NCI-H1436 (cell line): ENCODE results near the gene MYLK2.
"Not testable (repeated sequence)": the region's sequence is repeated elsewhere in the genome, so short reads cannot be mapped to it uniquely, and the experiment has no call there.

Source experiments
- DNase-seq: peaks from one replicate; lab custom pipeline; 2025; lab: John Stamatoyannopoulos, UW

The MYLK2 gene

DNA sequence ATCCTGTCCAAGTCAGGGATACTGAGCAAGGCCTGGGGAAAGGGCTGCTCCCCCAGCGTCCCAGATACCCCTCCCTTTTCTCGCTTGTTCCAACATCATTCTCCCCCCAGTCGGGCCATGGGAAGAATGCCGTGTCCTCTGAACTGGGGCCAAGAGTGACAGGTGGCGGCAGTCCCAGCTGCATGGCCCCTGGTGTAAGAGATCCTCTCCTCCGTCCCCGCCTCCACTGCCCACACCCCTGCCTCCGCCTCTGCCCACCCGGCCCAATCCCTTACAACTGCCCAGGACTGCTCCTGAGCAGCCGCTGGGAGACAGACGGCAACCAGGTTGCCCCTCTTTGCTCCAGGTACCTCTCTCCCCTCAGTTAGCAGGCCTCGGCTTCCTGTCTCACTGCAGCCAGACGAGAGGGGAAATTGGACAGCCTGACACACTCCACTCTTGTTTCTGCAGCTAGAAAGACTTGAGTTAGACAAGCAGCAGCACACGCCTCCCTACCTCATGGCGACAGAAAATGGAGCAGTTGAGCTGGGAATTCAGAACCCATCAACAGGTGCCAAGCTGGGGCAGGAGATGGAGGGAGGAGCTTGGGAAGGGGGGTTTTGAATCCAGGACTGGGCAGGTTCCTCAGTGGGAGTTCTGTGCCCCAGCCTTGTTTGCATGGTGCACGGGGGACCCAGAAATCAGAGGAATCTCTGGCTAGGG, at the start of gene MYLK2:
Gene MYLK2, plus strand, starts transcription at position 274 of the 702 bp plus-strand sequence. Its CDS starts 225 bp downstream, at position 499.
- DNase-seq = no peak

DNA sequence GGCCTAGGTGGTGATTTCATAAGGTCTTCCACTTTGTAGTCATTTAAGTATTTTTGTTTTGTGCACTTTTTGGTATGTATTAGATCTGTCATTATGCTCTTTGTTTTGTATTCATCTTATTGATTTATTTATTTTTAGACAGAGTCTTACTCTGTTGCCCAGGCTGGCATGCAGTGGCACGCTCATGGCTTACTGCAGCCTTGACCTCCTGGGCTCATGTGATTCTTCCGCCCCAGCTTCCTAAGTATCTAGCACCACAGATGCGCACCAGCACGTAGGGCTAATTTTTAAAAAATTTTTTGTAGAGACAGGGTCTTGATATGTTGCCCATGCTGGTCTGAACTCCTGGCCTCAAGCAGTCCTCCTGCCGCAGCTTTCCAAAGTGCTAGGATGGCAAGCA, 49.5 kb upstream of the MYLK2 start:
- DNase-seq = no peak

DNA sequence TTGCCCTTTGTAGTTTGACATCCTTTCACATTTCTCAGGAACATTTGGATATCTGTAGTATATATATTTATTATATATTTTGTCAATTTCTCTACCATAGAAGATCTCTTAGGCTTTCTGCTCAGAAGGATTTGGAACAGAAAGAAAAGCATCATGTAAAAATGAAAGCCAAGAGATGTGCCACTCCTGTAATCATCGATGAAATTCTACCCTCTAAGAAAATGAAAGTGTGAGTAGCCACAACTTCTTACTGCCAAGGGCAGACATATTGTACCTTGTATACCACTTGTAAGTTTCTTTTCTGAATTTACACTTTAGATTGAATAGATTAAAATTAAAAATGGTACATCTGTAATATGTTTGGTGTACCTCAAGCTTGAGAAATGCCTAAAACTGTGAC, 48.9 kb upstream of the MYLK2 start:
- DNase-seq = no peak

DNA sequence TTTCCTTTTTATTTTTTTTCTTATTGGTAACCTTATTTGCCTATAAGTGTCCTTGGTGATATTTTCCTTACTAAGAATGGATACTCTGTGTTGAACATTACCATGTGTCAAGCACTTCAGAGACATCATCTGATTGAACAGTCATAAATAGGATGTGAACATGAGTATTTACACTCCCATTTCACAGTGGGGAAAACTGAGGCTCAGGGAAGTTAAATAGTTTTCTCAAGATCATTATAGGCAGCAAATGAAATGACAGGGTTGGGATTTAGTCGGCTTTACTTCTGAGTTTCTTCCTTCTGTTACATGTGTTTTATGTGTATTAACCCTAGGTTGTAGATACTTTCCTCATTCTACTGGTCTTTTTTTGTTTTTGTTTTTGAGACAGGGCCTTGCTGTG, 44.7 kb upstream of the MYLK2 start:
- no peak for DNase-seq

DNA sequence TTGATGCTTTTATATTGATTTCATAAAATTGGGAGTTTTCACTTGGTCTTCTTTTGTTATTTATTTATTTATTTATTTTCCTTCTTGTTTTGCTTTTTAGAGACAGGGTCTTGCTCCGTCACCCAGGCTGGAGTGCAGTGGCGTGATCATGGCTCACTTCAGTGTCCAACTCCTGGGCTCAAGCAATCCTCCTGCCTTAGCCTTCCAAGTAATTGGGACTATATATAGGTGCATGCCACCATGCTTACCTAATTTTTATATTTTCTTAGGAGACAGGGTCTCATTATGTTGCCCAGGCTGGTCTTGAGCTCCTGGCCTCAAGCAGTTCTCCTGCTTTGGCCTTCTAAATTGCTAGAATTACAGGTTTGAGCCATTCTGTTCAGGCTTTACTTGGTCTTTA, 38.3 kb upstream of the MYLK2 start:
- DNase-seq = no peak

DNA sequence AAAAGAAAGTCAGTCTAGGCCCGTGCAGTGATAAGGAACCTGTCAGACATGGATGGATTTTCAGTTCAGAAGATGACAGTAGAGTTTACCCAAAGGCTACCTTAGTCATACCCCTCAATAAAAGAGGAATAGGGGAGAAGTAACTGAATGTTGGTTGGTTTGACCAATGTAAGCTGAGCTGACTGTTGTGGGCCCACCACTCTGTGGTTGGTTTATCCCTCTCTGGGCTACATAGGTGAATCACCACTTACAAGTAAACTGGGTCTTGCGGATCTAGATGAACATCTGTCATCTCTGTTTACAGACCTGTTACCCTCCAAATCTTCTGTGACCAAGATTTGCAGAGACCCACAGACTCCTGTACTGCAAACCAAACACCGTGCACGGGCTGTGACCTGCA, 37.2 kb upstream of the MYLK2 start:
- DNase-seq = no peak

DNA sequence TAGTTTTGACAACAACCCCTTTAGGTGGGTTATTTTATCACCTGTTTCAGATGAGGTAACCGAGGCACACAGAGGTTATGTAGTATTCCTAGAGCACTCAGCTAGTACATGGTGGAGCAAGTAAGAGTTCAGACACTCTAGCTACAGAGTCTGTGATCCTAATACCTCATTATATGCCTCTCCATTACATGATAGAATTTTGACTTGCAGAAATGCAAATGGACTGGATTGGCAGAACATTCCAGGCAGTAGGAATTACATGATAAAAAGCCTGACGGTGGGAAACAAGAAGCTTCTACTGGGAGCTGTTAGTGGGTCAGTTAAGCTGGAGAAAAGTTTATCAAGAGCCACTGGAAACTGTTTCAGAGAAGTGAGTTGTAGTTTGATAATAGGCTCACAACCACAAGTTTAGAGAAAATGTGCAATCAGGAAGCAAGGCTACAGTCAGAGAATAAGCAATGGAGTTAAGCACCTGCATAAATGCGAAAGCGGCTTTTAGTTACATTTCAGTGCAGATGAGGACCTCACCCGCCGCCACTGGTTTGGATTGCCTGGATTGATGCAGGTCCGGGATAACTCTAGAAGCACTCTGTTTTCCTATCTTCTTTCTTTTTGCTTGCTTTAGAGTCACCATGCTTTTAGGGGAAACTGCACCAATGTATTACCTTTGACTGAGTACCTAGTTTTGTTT, 34.7 kb upstream of the MYLK2 start:
- DNase-seq = no peak

DNA sequence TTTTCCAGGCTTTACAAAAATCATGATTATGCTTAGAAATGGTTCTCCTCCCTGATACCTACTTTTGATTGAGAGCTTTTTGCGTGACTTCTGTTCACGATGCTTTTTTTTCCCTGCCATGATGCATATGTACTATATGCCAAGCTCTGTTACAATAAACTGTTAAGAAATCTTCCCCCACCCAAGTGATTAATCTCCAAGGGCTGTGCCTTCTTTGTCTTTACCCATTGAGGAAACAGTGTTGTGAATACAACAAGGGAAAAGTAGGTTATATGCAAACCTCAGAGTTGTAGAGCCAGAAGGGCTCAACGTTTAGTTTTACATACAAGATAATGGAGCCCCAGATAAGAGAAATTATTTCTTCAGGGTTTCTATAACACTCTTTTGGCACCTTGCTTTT, 34.1 kb upstream of the MYLK2 start:
- DNase-seq = no peak

DNA sequence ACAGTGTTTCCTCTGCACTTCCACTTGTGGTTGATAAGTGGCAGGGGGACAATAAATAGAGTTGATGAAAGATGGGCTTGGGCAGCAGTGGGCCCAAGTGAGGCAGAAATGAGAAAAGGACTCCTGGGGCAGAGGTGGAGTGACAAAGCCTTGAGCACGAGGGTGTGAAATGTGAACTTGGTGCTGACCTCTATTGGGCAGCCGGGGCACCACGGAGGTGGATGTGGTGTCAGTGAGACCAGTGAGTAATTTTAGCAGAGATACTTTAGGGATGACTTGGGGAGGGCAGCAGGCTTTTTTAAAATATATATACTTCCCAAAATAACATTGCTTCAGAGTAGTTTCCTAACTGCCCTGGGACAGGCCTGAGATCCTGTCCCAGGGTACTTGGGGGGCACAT, 30.6 kb upstream of the MYLK2 start:
- no peak for DNase-seq

DNA sequence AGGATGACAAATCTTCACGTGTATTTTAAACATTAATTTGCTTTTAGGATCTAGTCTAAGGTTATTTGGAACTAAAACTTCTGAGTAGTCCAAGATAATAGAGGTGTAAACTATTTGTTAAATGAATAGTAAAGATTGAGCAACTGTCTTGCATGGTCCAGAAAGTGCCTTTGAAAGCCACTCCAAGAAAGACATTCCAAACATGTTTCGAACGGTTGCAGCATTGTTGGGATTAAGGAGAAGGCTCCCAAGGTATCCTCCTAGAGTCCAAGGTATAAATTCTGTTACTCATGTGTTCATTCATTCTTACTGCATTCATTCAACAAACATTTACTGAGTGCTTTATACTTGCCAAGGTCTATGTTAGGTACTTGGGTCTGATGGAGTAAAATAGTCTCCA, 28.8 kb upstream of the MYLK2 start:
- DNase-seq = no peak

DNA sequence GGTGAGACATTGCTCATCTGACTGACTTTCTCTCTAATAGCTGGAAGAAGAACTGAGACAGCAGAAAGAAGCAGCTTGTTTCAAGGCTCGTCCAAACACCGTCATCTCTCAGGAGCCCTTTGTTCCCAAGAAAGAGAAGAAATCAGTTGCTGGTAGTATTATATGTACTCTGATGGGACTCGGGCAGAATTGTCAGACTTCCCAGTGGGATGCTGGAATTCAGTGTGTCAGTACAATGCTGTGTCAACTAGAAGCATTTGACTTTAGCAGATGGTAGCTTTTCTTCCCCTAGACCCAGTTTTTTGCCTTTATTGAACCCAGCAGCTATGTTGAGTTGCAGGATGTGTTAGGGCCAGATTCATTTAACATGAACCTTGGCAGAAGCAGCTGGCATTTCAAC, 21.8 kb upstream of the MYLK2 start:
- DNase-seq = no peak

DNA sequence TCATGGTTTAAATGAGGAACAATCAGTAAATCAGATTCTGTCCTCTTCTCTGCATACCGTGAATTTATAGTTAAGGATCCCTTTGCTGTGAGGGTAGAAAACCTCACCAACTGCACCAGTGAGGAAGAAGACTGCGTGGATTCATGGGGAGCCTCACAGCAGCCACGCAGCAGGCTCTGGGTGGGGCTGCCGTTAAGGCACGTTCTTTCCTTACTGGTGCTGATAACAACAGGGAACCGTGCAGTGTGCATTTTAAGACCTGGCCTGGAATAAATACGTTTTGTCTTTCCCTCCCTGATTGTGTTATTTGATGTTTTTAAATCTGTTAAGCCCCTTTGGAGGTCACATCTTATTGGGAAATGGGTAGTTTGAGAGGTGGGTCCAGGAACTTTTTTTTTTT, 17.6 kb upstream of the MYLK2 start:
- DNase-seq = no peak

DNA sequence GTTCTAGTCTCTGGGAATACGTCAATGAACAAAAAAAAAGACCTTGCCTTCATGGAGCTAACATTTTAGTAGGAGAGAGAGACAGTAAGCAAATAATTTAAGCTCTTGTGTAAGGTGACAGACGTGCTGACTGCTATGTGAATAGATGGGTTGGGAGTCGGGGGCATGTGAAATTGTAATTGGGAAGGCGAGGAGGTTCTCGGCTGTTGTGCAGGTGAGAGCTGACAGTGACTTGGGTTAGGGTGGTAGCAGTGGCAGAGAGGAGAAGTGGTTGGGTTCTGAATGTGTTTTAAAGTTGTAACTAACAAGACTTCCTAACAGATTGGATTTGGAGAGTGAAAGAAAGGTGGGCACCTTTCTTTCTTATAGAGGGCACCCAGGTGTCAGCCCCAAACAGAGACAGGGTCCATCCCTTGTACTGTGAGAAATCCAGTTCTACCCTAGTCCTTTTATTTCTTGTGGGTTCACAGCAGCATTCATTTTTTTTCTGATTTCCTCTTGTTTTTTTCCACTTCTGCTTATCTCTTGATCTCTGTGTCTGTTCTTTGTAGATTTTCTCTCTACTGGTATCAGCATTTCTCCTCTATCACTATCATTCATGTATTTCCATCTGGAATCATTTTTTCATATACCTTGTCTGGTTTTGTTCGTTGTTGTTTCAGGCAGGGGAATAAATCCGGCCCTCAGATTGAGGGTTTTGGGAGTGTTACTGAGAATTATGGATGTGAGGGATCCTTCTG, 15.4 kb upstream of the MYLK2 start:
- DNase-seq = no peak

DNA sequence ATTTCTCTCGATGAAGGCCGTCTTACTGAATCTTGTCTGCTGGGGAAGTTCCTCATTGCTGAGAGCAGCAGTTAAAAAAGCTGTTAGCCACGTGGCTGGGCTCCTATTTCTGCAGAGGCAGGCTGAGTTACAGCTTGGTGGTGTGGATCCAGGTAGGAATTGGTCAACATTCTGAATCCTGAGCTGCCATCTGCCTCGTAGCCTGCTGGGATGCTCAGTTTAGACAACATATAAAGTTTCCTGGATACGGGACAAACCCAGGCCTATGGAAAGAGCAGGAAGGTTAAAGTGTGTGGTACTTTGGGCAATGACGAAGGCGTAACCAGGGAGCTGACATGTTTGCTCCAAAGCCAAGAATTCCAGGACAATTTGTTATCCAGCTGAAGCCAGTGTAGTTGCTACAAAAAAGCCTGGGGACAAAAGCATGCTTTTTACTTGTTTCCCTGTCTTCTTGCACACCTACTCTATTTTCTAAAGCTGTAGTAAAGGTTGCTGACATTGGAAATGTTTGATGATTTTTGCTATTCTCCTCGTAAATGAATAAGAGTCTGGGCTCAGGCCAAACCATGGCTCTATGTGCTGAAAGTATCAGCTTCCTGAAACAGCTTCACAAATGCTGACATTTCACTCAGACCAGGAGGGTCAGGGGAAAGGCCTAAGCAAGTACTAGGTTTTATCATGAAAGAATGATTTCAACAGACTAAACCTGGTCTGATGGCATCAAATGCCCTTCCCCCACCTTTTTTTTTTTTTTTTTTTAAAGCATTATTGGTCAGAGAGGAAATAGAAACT, 12.4 kb upstream of the MYLK2 start:
- no peak for DNase-seq

DNA sequence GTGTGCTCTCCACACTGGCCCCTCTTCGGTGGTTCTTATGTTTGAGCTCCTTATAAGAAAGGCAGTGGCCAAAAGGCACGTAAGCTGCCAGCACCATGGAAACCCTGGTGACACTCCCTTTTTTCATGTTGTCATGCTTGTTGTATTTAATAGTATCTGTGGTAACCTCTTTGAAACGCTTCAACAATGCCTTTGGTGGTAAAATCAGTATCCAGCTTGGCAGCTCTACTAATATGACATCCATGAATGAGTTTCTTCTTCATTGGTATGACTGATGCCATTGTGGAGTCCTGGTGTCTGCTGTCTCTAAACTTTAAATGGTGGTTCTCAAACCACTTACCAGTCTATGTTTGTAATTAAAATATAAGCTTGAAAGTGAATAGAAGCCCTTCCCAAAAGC, 10.7 kb upstream of the MYLK2 start:
- DNase-seq = no peak

DNA sequence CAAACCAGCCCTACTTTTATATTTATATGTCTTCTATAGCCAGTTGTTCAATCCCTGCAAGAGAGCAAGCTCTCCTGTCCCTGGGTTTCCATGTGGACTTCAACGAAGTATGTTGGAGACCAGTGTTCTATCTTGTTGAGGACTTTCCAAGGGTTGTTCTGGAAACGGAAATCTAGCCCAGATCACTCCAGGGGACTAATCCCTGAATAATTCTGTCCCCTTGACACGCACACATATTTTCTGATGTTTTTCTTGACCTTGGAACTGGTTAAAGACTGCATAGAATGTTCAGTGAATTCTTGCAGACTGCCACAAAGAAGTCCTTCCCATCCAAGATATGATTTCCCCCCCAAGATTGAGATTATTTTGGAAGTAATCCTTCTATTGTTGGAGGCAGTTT, 9.5 kb upstream of the MYLK2 start:
- no peak for DNase-seq

DNA sequence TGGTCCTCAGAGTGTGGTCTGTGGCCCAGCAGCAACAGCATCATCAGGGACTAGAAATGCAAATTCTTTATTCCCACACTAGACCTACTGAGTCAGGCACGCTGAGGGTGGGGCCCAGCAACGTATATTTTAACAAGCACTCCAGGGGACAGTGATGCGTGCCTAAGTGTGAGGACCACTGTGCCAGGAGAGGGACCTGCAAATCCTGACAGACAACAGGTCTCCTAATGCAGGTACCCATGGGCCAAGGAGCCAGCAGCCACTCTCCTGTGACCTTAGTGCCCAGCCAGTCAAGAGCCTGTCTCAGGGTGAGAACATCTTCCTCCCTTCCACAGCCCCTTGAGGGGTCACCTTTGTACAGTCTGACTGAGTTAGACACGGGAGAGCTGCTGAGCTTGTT, 8.0 kb upstream of the MYLK2 start:
- DNase-seq = no peak

DNA sequence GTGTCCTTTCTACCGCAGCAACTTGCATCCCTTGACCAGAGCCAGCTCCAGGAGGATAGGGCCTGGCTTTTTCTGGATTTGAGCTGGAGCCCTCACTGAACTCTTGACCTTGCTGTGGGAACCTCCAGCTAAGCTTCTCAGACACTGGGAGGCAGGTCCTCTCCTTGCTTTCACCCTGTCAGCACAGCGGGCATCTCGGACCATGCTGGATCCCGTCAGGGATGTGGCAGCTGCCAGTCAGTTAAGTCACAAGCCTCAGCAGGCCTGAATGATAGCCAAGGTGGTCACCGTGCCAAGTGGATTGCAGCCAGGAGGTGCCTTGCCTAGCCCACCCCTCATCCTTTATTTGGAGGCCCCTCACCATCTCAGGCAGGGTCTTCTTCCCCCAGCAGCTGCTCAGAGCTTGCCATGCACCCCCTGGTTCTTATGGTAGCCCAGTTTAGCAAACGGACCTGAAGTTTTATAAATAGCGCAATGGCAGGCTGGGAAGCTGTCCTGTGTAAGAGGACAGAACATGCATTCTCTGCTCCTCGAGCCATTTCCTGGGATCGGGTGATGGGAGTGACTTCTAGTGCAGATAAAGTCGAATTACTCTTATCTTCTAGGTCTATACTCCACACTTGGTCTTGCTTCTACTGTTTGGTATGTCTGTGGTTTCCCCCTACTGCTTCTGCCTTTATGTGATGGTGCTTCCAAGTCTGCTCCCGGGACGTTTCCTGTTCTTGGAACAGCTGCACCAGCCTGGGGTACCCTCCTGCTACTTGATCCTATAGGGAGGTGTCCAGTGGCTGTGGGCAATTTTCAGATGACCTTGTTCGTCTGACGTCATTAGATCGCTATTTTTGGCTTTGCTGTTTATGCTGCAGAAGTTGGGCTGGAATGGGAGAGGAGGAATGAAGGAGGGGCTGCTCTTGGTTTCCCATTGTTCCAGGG, 7.1 kb upstream of the MYLK2 start:
- DNase-seq = no peak

DNA sequence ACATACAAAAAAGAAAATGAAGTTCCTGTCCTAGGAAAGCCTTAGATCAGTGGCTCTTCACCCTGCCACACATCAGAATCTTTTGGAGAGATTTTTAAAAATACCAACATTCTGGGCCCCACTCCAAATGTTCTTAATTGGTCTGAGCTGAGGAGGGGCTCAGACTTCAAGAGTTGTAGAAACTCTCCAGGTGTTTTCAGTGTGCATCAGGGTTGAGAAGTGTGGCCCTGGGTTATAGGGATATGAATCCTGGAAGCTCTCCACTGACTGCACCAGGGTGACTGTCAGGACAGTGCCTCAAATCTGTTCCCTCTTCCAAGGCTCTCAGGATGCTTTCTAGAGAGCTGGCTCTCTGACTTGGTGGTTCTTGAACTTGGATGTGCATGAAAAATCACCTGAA, 5.5 kb upstream of the MYLK2 start:
- no peak for DNase-seq

DNA sequence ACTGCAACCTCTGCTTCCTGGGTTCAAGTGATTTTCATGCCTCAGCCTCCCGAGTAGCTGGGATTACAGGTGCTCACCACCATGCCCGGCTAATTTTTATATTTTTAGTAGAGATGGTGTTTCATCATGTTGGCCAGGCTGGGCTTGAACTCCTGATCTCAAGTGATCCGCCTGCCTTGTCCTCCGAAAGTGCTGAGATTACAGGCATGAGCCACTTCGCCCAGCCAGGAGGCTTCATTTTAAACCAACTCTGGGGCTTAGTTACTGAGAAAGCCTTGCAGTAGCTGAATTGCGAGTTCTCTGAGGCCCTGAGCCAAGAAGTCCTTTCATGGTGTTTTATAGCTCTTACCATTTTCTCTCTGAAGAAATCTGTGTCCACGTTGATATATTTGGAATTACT, 5.0 kb upstream of the MYLK2 start:
- not testable (repeated sequence) for DNase-seq
